Measurements from ENCODE around the gene FBXO24.
A peak's percentile ranks its signal among the peaks of the same experiment; 100 is the strongest.

Gene FBXO24

GRCh38 chr7:100591596-100591995 lies 5.5 kb downstream of the FBXO24 start:
- no peak for TF ChIP-seq CTCF (conservative IDR thresholded peaks at IDR 0.05; ENCODE audit: control insufficient read depth, insufficient read depth, low read depth, low read length)
- no peak for DNase-seq (ENCODE audit: low read depth)
- H3K4me3 ChIP-seq (ENCODE audit: control insufficient read depth, low read depth, low read length) = no peak overlapping the region

GRCh38 chr7:100595188-100595587 lies 9.1 kb downstream of the FBXO24 start:
- no peak for TF ChIP-seq CTCF (conservative IDR thresholded peaks at IDR 0.05; ENCODE audit: control insufficient read depth, insufficient read depth, low read depth, low read length)
- DNase-seq (ENCODE audit: low read depth) = no peak
- no peak overlapping the region for H3K4me3 ChIP-seq (ENCODE audit: control insufficient read depth, low read depth, low read length)

DNA sequence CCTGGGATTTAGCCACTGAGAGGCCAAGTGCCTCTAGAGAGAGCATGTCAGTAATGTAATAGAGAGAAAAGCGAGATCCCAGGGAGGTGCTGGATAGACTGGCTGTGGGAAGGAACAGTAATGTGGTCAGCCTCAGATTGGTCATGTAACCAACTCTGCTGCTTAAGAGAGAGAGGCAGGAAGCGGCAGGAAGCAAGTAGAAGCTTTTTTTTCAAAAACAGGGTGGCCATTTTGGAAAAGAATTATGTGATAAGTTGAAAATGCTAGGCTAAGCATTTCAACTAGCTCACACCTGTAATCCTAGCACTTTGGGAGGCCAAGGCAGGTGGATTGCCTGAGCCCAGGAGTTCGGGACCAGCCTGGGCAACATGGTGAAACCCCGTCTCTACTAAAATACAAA lies 12.3 kb downstream of the FBXO24 start:
- no peak for TF ChIP-seq CTCF (conservative IDR thresholded peaks at IDR 0.05; ENCODE audit: control insufficient read depth, insufficient read depth, low read depth, low read length)
- no peak overlapping the region for H3K4me3 ChIP-seq (ENCODE audit: control insufficient read depth, low read depth, low read length)
- peak; percentile 35 for DNase-seq (ENCODE audit: low read depth)

DNA sequence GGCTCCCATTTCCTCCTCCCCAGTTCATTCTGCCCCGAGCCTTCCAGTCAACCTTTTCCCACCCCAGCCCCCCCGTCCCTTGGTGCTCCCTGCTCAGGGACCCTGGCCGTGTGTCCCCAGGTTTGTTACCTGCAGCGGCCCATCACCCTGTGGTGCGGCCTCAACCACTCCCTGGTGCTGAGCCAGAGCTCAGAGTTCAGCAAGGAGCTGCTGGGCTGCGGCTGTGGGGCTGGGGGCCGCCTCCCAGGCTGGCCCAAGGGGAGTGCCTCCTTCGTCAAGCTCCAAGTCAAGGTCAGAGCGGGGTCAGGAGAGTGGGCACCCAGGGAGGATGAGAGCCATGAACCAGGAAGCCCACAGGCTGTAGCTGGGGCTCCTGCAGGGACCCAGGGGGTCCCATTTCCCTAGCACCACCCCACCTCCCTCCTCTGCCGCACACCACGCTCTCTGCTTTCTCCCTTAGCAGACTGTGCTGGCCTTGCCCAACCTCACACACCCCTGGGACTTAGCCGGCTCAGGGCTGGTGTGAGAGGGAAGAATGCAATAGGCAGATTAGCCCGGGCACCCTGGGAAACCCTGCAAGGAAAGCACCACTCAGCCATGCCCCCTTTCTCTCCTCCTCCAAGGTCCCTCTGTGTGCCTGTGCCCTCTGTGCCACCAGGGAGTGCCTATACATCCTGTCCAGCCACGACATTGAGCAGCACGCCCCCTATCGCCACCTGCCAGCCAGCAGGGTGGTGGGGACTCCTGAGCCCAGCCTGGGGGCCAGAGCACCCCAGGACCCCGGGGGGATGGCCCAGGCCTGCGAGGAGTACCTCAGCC lies 14.0 kb downstream of the FBXO24 start:
- TF ChIP-seq CTCF (conservative IDR thresholded peaks at IDR 0.05; ENCODE audit: control insufficient read depth, insufficient read depth, low read depth, low read length) = no peak
- DNase-seq (ENCODE audit: low read depth) = no peak
- no peak overlapping the region for H3K4me3 ChIP-seq (ENCODE audit: control insufficient read depth, low read depth, low read length)

DNA sequence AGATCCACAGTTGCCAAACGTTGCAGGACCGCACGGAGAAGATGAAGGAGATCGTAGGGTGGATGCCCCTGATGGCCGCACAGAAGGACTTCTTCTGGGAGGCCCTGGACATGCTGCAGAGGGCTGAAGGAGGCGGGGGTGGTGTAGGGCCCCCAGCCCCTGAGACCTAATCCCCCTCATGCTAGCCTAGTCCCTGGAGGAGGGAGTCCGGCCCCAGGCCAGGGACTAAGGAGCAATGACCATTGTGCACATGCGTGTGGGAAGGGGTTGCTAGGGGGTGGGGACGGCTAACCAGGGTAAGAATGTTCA lies 14.6 kb downstream of the FBXO24 start:
- no peak overlapping the region for H3K4me3 ChIP-seq (ENCODE audit: control insufficient read depth, low read depth, low read length)
- TF ChIP-seq CTCF (conservative IDR thresholded peaks at IDR 0.05; ENCODE audit: control insufficient read depth, insufficient read depth, low read depth, low read length) = no peak
- no peak for DNase-seq (ENCODE audit: low read depth)

- H3K4me3 ChIP-seq (ENCODE audit: control insufficient read depth, low read depth, low read length) = peak overlapping the region; percentile 96
- TF ChIP-seq CTCF (conservative IDR thresholded peaks at IDR 0.05; ENCODE audit: control insufficient read depth, insufficient read depth, low read depth, low read length) = no peak
- peak; percentile 86 for DNase-seq (ENCODE audit: low read depth)
These were observed 17.0 kb downstream of the FBXO24 start for GRCh38 chr7:100602889-100603725.
